H1 (cell line): ENCODE measurements around the gene KLHL40. TPM values are rescaled to one million over a fixed set of nuclear protein-coding genes. Genes with fewer than 3 reads are reported as not detected.

ENCODE experiments used
- CTCF ChIA-PET: fragments of 300-600 bp; sonication (Branson Sonifier 250); formaldehyde crosslinking; loops from one replicate; lab custom pipeline; 2021; ENCODE audit not compliant: partially characterized antibody; lab: Charles Lee
- POLR2A ChIA-PET: fragments of 300-600 bp; sonication (Branson Sonifier 250); formaldehyde crosslinking; loops from one replicate; lab custom pipeline; 2021; ENCODE audit warnings: inconsistent platforms; ENCODE audit not compliant: partially characterized antibody; lab: Charles Lee
- DNase-seq, 2 experiments: peaks; one replicate each; pipeline versions ENCODE4 v3.0.0 to v3.0.0-alpha.2; 2010 to 2022; ENCODE audit warnings: low spot score in 2 of 2, low read depth in 1 of 2, mixed read lengths in 1 of 2
- FAIRE-seq: peaks from 2 replicates; lab custom pipeline; 2011; peaks lifted over from hg19 to GRCh38; lab: Jason Lieb, UNC
- H2AFZ ChIP-seq: 2 replicates; pipeline ENCODE4 v1.8.1; 2012; ENCODE audit warnings: low read length, inconsistent platforms
- H2AK5ac ChIP-seq: 2 replicates; pipeline ENCODE4 v1.6.1; 2013; ENCODE audit warnings: low read depth, low read length
- H2BK120ac ChIP-seq: replicated peaks from 2 replicates; pipeline ENCODE3; 2013; ENCODE audit warnings: low read depth, low read length, inconsistent platforms
- H2BK12ac ChIP-seq: 2 replicates; pipeline ENCODE4 v1.6.1; 2013; ENCODE audit warnings: low read depth, low read length
- H2BK15ac ChIP-seq: 2 replicates; pipeline ENCODE4 v1.6.1; 2013; ENCODE audit warnings: low read length
- H2BK20ac ChIP-seq: 2 replicates; pipeline ENCODE4 v1.6.1; 2013; ENCODE audit warnings: low read length
- H2BK5ac ChIP-seq: 2 replicates; pipeline ENCODE4 v1.6.1; 2013; ENCODE audit warnings: low read depth, low read length
- H3K14ac ChIP-seq: 2 replicates; pipeline ENCODE4 v1.6.1; 2013; ENCODE audit warnings: inconsistent platforms; ENCODE audit not compliant: insufficient read length
- H3K18ac ChIP-seq: 2 replicates; pipeline ENCODE4 v1.6.1; 2013; ENCODE audit warnings: low read length; ENCODE audit errors: extremely low read depth
- H3K23ac ChIP-seq: 2 replicates; pipeline ENCODE4 v1.6.1; 2013; ENCODE audit warnings: inconsistent platforms; ENCODE audit not compliant: insufficient read length
- H3K23me2 ChIP-seq: 2 replicates; pipeline ENCODE4 v1.6.1; 2013; ENCODE audit warnings: low read depth, low read length
- H3K27ac ChIP-seq: 2 replicates; pipeline ENCODE4 v1.6.1; 2011; ENCODE audit warnings: low read depth, low read length, inconsistent platforms
- H3K27me3 ChIP-seq, 4 experiments: replicated peaks in 1 of 4; 1 replicate in 1 of 4; 2 replicates in 3 of 4; pipeline versions ENCODE4 v1.6.1 to v1.8.1; 2011 to 2013; ENCODE audit warnings: low read length in 3 of 4, mild to moderate bottlenecking in 3 of 4, inconsistent platforms in 2 of 4, mixed read lengths in 2 of 4, moderate library complexity in 1 of 4; ENCODE audit not compliant: control insufficient read depth in 3 of 4, insufficient read depth in 3 of 4; ENCODE audit errors: extremely low read depth in 1 of 4
- H3K36me3 ChIP-seq, 4 experiments: 2 replicates each; pipeline versions ENCODE4 v1.6.1 to v1.8.1; 2011 to 2013; ENCODE audit warnings: mild to moderate bottlenecking in 4 of 4, low read length in 3 of 4, moderate library complexity in 2 of 4, control low read depth in 1 of 4, inconsistent platforms in 1 of 4; ENCODE audit not compliant: insufficient read depth in 4 of 4, control insufficient read depth in 2 of 4
- H3K4ac ChIP-seq: replicated peaks from 2 replicates; pipeline ENCODE3; 2013; ENCODE audit warnings: low read length, low read depth, mixed read lengths, inconsistent platforms; ENCODE audit not compliant: insufficient read length
- H3K4me1 ChIP-seq, 4 experiments: replicated peaks in 1 of 4; 1 replicate in 1 of 4; 2 replicates in 3 of 4; pipeline versions ENCODE4 v1.6.1 to v1.8.1; 2011 to 2013; ENCODE audit warnings: low read length in 3 of 4, inconsistent platforms in 2 of 4, mixed read lengths in 1 of 4; ENCODE audit not compliant: insufficient read depth in 4 of 4, control insufficient read depth in 3 of 4
- H3K4me2 ChIP-seq, 2 experiments: 2 replicates each; pipeline versions ENCODE4 v1.6.1 to v1.8.1; 2011 to 2013; ENCODE audit warnings: low read depth in 2 of 2, low read length in 2 of 2, control low read depth in 1 of 2, inconsistent platforms in 1 of 2, mild to moderate bottlenecking in 1 of 2; ENCODE audit not compliant: insufficient read depth in 1 of 2
- H3K4me3 ChIP-seq, 4 experiments: fragments of 200-600, 300-600 bp in 1 of 4; sonication (generic), shearing (Covaris generic), sonication (Bioruptor Twin) in 1 of 4; 2 replicates each; pipeline versions ENCODE4 v1.5.1 to v1.8.1; 2011 to 2016; ENCODE audit warnings: low read length in 4 of 4, low read depth in 3 of 4, control low read depth in 2 of 4, inconsistent platforms in 2 of 4, mild to moderate bottlenecking in 2 of 4, mixed read lengths in 1 of 4, moderate library complexity in 1 of 4; ENCODE audit not compliant: insufficient read depth in 2 of 4; ENCODE audit errors: extremely low read depth in 1 of 4
- H3K56ac ChIP-seq: replicated peaks from 2 replicates; pipeline ENCODE3; 2013; ENCODE audit warnings: low read depth, mild to moderate bottlenecking, mixed read lengths, low read length, inconsistent platforms; ENCODE audit not compliant: insufficient read length
- H3K79me1 ChIP-seq: 2 replicates; pipeline ENCODE4 v1.6.1; 2013; ENCODE audit warnings: low read depth, low read length, control low read depth
- H3K79me2 ChIP-seq, 2 experiments: 2 replicates each; pipeline versions ENCODE4 v1.6.1 to v1.8.1; 2012 to 2013; ENCODE audit warnings: low read length in 2 of 2, mild to moderate bottlenecking in 2 of 2, inconsistent platforms in 1 of 2; ENCODE audit not compliant: insufficient read depth in 2 of 2, control insufficient read depth in 1 of 2
- H3K9ac ChIP-seq, 4 experiments: replicated peaks in 1 of 4; 1 replicate in 1 of 4; 2 replicates in 3 of 4; pipeline versions ENCODE4 v1.6.1 to v1.8.1; 2011 to 2013; ENCODE audit warnings: low read depth in 3 of 4, low read length in 3 of 4, control low read depth in 2 of 4, mild to moderate bottlenecking in 2 of 4, moderate library complexity in 2 of 4, inconsistent platforms in 1 of 4; ENCODE audit errors: extremely low read depth in 1 of 4
- H3K9me3 ChIP-seq, 2 experiments: 2 replicates each; pipeline versions ENCODE4 v1.6.1 to v1.8.1; 2012 to 2013; ENCODE audit warnings: mild to moderate bottlenecking in 2 of 2, moderate library complexity in 2 of 2, control low read depth in 1 of 2, inconsistent platforms in 1 of 2, low read depth in 1 of 2, low read length in 1 of 2, mixed read lengths in 1 of 2; ENCODE audit not compliant: insufficient read depth in 2 of 2
- H4K20me1 ChIP-seq, 2 experiments: replicated peaks in 1 of 2; 2 replicates each; pipeline versions ENCODE3 to v1.8.1; 2011 to 2013; ENCODE audit warnings: inconsistent platforms in 2 of 2, low read length in 2 of 2, mild to moderate bottlenecking in 1 of 2; ENCODE audit not compliant: insufficient read depth in 2 of 2, control insufficient read depth in 1 of 2
- H4K5ac ChIP-seq: 2 replicates; pipeline ENCODE4 v1.6.1; 2013; ENCODE audit warnings: low read length, low read depth, mixed read lengths, inconsistent platforms; ENCODE audit not compliant: insufficient read length
- H4K8ac ChIP-seq: 2 replicates; pipeline ENCODE4 v1.8.0; 2013; ENCODE audit warnings: mild to moderate bottlenecking, moderate library complexity, low read length, inconsistent platforms; ENCODE audit not compliant: insufficient read depth; ENCODE audit errors: extremely low read depth
- H4K91ac ChIP-seq: replicated peaks from 2 replicates; pipeline ENCODE3; 2013; ENCODE audit warnings: low read length, mixed read lengths, inconsistent platforms; ENCODE audit not compliant: insufficient read length
- CREB1 ChIP-seq: IDR thresholded peaks from 2 replicates; pipeline ENCODE4 v1.6.1; 2012; ENCODE audit warnings: inconsistent platforms
- WGBS, 2 experiments: shearing (Covaris generic) in 1 of 2; methylation state at CpG; one replicate each; pipeline versions ENCODE4 v1.1.6 to v1.1.7; 2013 to 2015; ENCODE audit warnings: low lambda C conversion rate in 2 of 2, mixed read lengths in 2 of 2, inconsistent platforms in 1 of 2, low coverage in 1 of 2, missing lambda C conversion rate in 1 of 2; ENCODE audit not compliant: insufficient replicate concordance in 2 of 2, insufficient coverage in 1 of 2, insufficient read length in 1 of 2; ENCODE audit errors: extremely low coverage in 1 of 2, missing lambda C conversion rate in 1 of 2; 5-methylcytosine and 5-hydroxymethylcytosine counted together
- polyA plus RNA-seq, 7 experiments: library from polyadenylated mRNA; depleted of rRNA in 3 of 7; stranded (reverse) in 5 of 7; unstranded in 2 of 7; fragments of >200 nt in 5 of 7; fragments of 200-250 nt in 2 of 7; gene quantifications; 1 replicate in 5 of 7; 2 replicates in 1 of 7; 4 replicates in 1 of 7; pipeline versions ENCODE4 v1.2.1 to v1.2.3, GENCODE V29; 2011 to 2013; ENCODE audit warnings: missing spikeins in 2 of 7, mixed read lengths in 2 of 7
- total RNA-seq: library from RNA; stranded (reverse); fragmentation: NEBNext Ultra II Directional; extraction: Animal tissue kit (Norgen Biotek cat#: 25700); gene quantifications from 2 replicates; pipeline ENCODE4 v1.2.1, GENCODE V29; 2021

The KLHL40 gene
- total and polyA plus RNA-seq, 2 of the 8 experiments (the other 6 are each of a cell fraction or from before 2014, with no cell fraction given) = 0.02 TPM; not detected in 1

DNA sequence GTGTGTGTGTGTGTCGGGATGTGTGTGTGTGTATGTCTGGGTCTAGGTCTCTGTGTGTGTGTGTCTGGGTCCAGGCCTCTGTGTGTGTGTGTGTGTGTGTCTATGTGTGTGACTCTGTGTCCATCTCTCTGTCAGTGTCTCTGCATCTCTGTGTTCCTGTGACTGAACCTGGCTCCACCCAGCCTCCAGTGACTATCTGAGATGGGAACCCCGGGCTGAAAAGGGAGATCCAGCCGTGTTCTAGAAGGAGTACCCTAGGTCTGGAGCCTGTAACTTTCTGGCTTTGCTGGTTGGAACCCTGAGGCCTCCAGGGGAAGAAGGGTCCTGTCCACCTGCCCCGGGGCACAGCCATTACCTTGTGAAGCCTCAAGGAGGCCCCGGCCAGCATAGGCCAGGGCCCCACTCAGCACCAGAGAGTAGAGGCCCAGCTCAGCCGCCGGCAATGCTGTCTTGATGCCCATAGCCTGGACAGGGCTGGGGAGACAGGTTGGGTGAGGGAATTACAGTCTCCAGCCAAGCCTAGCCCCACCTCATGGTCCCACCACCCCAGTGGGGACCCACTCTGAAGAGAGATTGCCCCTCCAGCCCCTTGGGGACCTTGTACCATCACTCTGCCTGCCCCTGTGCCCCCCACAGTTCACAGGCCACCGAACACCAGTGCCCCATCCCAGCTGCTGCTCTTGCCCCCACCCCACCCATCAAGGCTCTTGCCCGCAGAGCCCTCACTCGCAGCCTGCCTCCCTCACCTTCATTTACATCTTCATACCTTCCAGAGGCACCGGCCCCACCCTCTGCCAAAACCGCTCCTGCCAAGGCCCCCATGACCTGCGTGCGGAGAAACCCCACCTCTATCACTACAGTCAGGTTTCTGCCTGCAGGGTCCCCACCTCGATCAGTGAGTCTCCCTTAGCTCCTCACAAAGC is 15.3 kb downstream of the KLHL40 start:
- H3K79me1 ChIP-seq = no peaks in the 10 kb centered on the region
- peaks cover 0 to 2% of the 10 kb centered on the region in 2 experiments for H4K20me1 ChIP-seq
- H2BK15ac ChIP-seq = no peak overlapping the region
- no peak overlapping the region for H3K4me2 ChIP-seq
- no peaks in the 10 kb centered on the region for H3K79me2 ChIP-seq
- no peak overlapping the region for H2BK5ac ChIP-seq
- H4K8ac ChIP-seq = no peak overlapping the region
- no peak overlapping the region for H3K4me3 ChIP-seq
- H3K4ac ChIP-seq = no peak overlapping the region
- CTCF ChIA-PET = interaction anchor here (1.0 to 4.4 kb wide), 7 partner anchors 11 to 130 kb away, joined by 3 to 27 read pairs (median 7); partner anchors contain the start of gene KLHL40
- no peak overlapping the region for H3K18ac ChIP-seq
- DNase-seq (peak in 1 of 2 experiments; percentile 38), FAIRE-seq (no peak)
- H3K36me3 ChIP-seq = no peaks in the 10 kb centered on the region
- no peak overlapping the region for H2BK12ac ChIP-seq
- H3K27me3 ChIP-seq = no peaks in the 10 kb centered on the region
- no peak overlapping the region for H3K14ac ChIP-seq
- H3K4me1 ChIP-seq = peaks cover 0 to 12% (median 0%) of the 10 kb centered on the region in 4 experiments; a peak in 3 of 7 replicates
- H4K5ac ChIP-seq = no peak overlapping the region
- 82% methylated on average over 14 of the region's 15 CpGs; no CpG with 5 or more reads in 1 of the 2 experiments for WGBS, 2 experiments
- H2BK120ac ChIP-seq = no peak overlapping the region
- TF ChIP-seq CREB1 = no peak
- H2AK5ac ChIP-seq = no peak overlapping the region
- no peak overlapping the region for H2AFZ ChIP-seq
- no peak overlapping the region for H3K9ac ChIP-seq
- H3K23me2 ChIP-seq = peaks cover 2% of the 10 kb centered on the region; the same call in 1 of the 2 replicates
- no peak overlapping the region for H3K23ac ChIP-seq
- H3K56ac ChIP-seq = no peak overlapping the region
- no peak overlapping the region for H4K91ac ChIP-seq
- POLR2A ChIA-PET = no interaction called here
- H3K27ac ChIP-seq = no peak overlapping the region
- no peak overlapping the region for H2BK20ac ChIP-seq
- no peaks in the 10 kb centered on the region for H3K9me3 ChIP-seq
